Neural progenitor cell (in vitro differentiated cells): ENCODE results near the gene KCNC3. TPM values are rescaled to one million over a fixed set of nuclear protein-coding genes. Genes with fewer than 3 reads are reported as not detected.

ENCODE experiments used
- DNase-seq: peaks from one replicate; pipeline ENCODE4 v3.0.0-alpha.2; 2016; ENCODE audit warnings: low spot score
- H2AFZ ChIP-seq: fragments of 200-600 bp; sonication (generic); replicated peaks from 2 replicates; pipeline ENCODE4 v1.6.1; 2016; ENCODE audit warnings: antibody characterized with exemption
- H3F3A ChIP-seq: fragments of 200-600 bp; sonication (generic); 2 replicates; pipeline ENCODE4 v1.6.1; 2016; ENCODE audit warnings: antibody characterized with exemption, low read depth
- H3K27ac ChIP-seq: fragments of 200-600 bp; sonication (generic); 2 replicates; pipeline ENCODE4 v1.5.1; 2016; ENCODE audit warnings: mild to moderate bottlenecking
- H3K27me3 ChIP-seq: fragments of 200-600 bp; sonication (generic); 2 replicates; pipeline ENCODE4 v1.6.1; 2016; ENCODE audit warnings: mild to moderate bottlenecking, moderate library complexity
- H3K36me3 ChIP-seq: fragments of 200-600 bp; sonication (generic); 2 replicates; pipeline ENCODE4 v1.5.1; 2016
- H3K4me1 ChIP-seq: fragments of 200-600 bp; sonication (generic); 2 replicates; pipeline ENCODE4 v1.6.1; 2016; ENCODE audit warnings: mixed run types
- H3K4me2 ChIP-seq: fragments of 200-600 bp; sonication (generic); 2 replicates; pipeline ENCODE4 v1.6.1; 2016
- H3K4me3 ChIP-seq: fragments of 200-600 bp; sonication (generic); 2 replicates; pipeline ENCODE4 v1.5.1; 2016
- H3K79me2 ChIP-seq: fragments of 200-600 bp; sonication (generic); 2 replicates; pipeline ENCODE4 v1.6.1; 2016; ENCODE audit warnings: low read depth
- H3K9ac ChIP-seq: fragments of 200-600 bp; sonication (generic); 2 replicates; pipeline ENCODE4 v1.6.1; 2016
- H3K9me3 ChIP-seq: fragments of 200-600 bp; sonication (generic); 2 replicates; pipeline ENCODE4 v1.5.1; 2016; ENCODE audit warnings: low read depth
- H4K20me1 ChIP-seq: fragments of 200-600 bp; sonication (generic); 2 replicates; pipeline ENCODE4 v1.6.1; 2016; ENCODE audit warnings: low read depth
- H3K27ac Mint-ChIP-seq: 3 replicates; pipeline ENCODE4 v1.8.0; 2021; ENCODE audit warnings: mixed read lengths
- H3K27me3 Mint-ChIP-seq: 2 replicates; pipeline ENCODE4 v1.8.0; 2022; ENCODE audit warnings: low read depth, mild to moderate bottlenecking, inconsistent platforms, moderate library complexity, mixed read lengths; ENCODE audit not compliant: insufficient read depth
- H3K36me3 Mint-ChIP-seq: 3 replicates; pipeline ENCODE4 v1.8.0; 2021; ENCODE audit warnings: mixed read lengths
- H3K4me1 Mint-ChIP-seq: 3 replicates; pipeline ENCODE4 v1.8.0; 2021; ENCODE audit warnings: mixed read lengths
- H3K4me3 Mint-ChIP-seq: 3 replicates; pipeline ENCODE4 v1.8.0; 2021; ENCODE audit warnings: mild to moderate bottlenecking, moderate library complexity, mixed read lengths
- H3K9me3 Mint-ChIP-seq: 3 replicates; pipeline ENCODE4 v1.8.0; 2020; ENCODE audit warnings: mixed read lengths
- CTCF ChIP-seq: fragments of 200-600 bp; sonication (generic); IDR thresholded peaks from 2 replicates; pipeline ENCODE4 v1.5.1; 2017; ENCODE audit warnings: antibody characterized with exemption, mild to moderate bottlenecking
- EZH2 ChIP-seq: fragments of 200-600 bp; sonication (generic); IDR thresholded peaks from 2 replicates; pipeline ENCODE4 v1.6.1; 2017; ENCODE audit warnings: antibody characterized with exemption, mild to moderate bottlenecking, moderate library complexity
- EZH2phosphoT487 ChIP-seq: fragments of 200-600 bp; sonication (generic); IDR thresholded peaks from 2 replicates; pipeline ENCODE4 v1.6.1; 2017; ENCODE audit warnings: antibody characterized with exemption
- total RNA-seq: library from RNA; depleted of rRNA; stranded (reverse); fragments of >200 nt; gene quantifications from 2 replicates; pipeline ENCODE4 v1.2.3, GENCODE V29; 2015; ENCODE audit warnings: low replicate concordance

The KCNC3 gene
- total RNA-seq, 1 donor from 2014 or later, result 0.41 TPM

DNA sequence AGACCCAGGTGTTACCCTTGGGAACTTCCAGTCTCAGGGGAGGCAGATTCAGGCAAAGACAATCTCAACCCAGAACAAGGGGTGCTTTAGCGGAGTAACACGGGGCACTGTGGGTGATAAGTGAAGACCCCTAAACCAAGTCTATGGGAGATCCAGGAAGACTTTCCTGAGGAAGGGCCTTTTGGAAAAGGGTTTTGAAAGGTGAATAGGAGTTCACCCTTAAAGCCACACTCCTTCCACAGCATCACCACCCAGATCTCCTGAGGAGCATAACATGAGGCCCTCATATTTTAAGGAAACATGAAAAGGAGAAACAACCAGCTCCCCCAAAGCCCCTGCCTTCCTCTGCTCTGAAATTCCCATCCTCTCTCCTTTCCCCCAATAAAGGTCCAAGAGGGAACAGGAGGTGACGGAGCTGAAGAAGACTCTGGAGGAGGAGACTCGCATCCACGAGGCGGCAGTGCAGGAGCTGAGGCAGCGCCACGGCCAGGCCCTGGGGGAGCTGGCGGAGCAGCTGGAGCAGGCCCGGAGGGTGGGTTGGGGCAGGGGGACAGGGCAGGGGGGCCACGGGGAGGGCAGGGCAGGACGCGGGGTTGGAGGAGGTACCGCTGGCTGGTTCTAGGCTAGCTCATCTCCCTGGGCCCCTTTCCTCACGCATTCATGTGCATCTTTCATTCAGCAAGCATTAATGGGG lies 52.7 kb downstream of the KCNC3 start:
- no peaks in the 10 kb centered on the region for H3F3A ChIP-seq
- H3K36me3 ChIP-seq, result no peaks in the 10 kb centered on the region
- no peak for DNase-seq
- H2AFZ ChIP-seq, result no peak overlapping the region
- Mint-ChIP-seq H3K4me3 (no peak overlapping the region), H3K36me3 (no peaks in the 10 kb centered on the region), H3K4me1 (peaks cover 6% of the 10 kb centered on the region), H3K27me3 (peaks cover 4% of the 10 kb centered on the region), H3K27ac (no peak overlapping the region), H3K9me3 (no peaks in the 10 kb centered on the region)
- no peak overlapping the region for H3K4me2 ChIP-seq
- no peaks in the 10 kb centered on the region for H4K20me1 ChIP-seq
- H3K27ac ChIP-seq, result no peak overlapping the region
- H3K27me3 ChIP-seq, result no peaks in the 10 kb centered on the region
- H3K9ac ChIP-seq, result no peak overlapping the region
- no peak overlapping the region for H3K4me3 ChIP-seq
- H3K9me3 ChIP-seq, result no peaks in the 10 kb centered on the region
- H3K4me1 ChIP-seq, result no peaks in the 10 kb centered on the region
- H3K79me2 ChIP-seq, result no peaks in the 10 kb centered on the region
- TF ChIP-seq EZH2phosphoT487 (no peak), CTCF (no peak), EZH2 (no peak)

GRCh38 chr19:50275577-50276368 lies 53.4 kb downstream of the KCNC3 start:
- no peak for DNase-seq
- Histone ChIP-seq H3K79me2 (no peaks in the 10 kb centered on the region), H3K36me3 (no peaks in the 10 kb centered on the region), H4K20me1 (no peaks in the 10 kb centered on the region), H2AFZ (no peak overlapping the region), H3K9ac (no peak overlapping the region), H3K4me3 (no peak overlapping the region), H3K4me1 (no peaks in the 10 kb centered on the region), H3K27ac (no peak overlapping the region), H3F3A (no peaks in the 10 kb centered on the region), H3K4me2 (no peak overlapping the region), H3K9me3 (no peaks in the 10 kb centered on the region), H3K27me3 (no peaks in the 10 kb centered on the region)
- Mint-ChIP-seq H3K36me3 (no peaks in the 10 kb centered on the region), H3K4me1 (peaks cover 6% of the 10 kb centered on the region), H3K4me3 (no peak overlapping the region), H3K27me3 (peaks cover 4% of the 10 kb centered on the region), H3K9me3 (no peaks in the 10 kb centered on the region), H3K27ac (peak overlapping the region; percentile 60)
- TF ChIP-seq CTCF (no peak), EZH2 (no peak), EZH2phosphoT487 (no peak)

DNA sequence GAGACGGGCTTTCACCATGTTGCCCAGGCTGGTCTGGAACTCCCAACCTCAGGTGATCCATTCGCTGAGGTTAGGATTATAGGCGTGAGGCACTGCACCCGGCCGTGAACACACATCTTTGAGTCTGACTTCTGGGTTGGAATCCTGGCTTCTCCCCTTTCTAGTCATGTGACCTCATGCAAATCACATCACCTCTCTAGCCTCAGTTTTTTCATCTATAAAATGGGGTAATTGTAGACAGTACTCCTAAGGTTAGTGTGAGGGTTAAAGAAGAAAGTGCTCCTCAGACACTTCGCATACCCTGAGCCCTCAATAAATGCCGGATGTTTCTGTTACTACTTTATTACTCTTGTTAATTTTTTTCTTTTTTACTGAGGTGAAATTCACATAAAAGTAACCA lies 55.4 kb downstream of the KCNC3 start:
- no peak overlapping the region for H3K27ac ChIP-seq
- H4K20me1 ChIP-seq, result no peaks in the 10 kb centered on the region
- H3K4me1 ChIP-seq, result no peaks in the 10 kb centered on the region
- H3F3A ChIP-seq, result no peaks in the 10 kb centered on the region
- Mint-ChIP-seq H3K27ac (no peak overlapping the region), H3K36me3 (no peaks in the 10 kb centered on the region), H3K4me1 (peaks cover 6% of the 10 kb centered on the region), H3K4me3 (no peak overlapping the region), H3K27me3 (peaks cover 4% of the 10 kb centered on the region), H3K9me3 (no peaks in the 10 kb centered on the region)
- no peaks in the 10 kb centered on the region for H3K27me3 ChIP-seq
- no peak for TF ChIP-seq EZH2phosphoT487
- TF ChIP-seq EZH2, result no peak
- no peak for TF ChIP-seq CTCF
- H3K9me3 ChIP-seq, result no peaks in the 10 kb centered on the region
- H3K36me3 ChIP-seq, result no peaks in the 10 kb centered on the region
- H3K4me3 ChIP-seq, result no peak overlapping the region
- H3K9ac ChIP-seq, result no peak overlapping the region
- no peak for DNase-seq
- H3K4me2 ChIP-seq, result no peak overlapping the region
- no peak overlapping the region for H2AFZ ChIP-seq
- H3K79me2 ChIP-seq, result no peaks in the 10 kb centered on the region
